Left kidney (tissue), 2 donors: ENCODE results near the gene FREY1. TPM values are rescaled to one million over a fixed set of nuclear protein-coding genes. Genes with fewer than 3 reads are reported as not detected.
A peak's percentile ranks its signal among the peaks of the same experiment; 100 is the strongest.
"Not testable (repeated sequence)": the region's sequence is repeated elsewhere in the genome, so short reads cannot be mapped to it uniquely, and the experiment has no call there.

Experiments used
- DNase-seq: peaks from one replicate; pipeline ENCODE4 v3.0.0-alpha.2; 2013
- polyA plus RNA-seq: library from polyadenylated mRNA; unstranded; fragments of 120-200 nt; gene quantifications from one replicate; pipeline ENCODE4 v1.2.1, GENCODE V29; 2013; ENCODE audit not compliant: insufficient read length

FREY1 gene
- polyA plus RNA-seq, 1 donor = 0.18 TPM

DNA sequence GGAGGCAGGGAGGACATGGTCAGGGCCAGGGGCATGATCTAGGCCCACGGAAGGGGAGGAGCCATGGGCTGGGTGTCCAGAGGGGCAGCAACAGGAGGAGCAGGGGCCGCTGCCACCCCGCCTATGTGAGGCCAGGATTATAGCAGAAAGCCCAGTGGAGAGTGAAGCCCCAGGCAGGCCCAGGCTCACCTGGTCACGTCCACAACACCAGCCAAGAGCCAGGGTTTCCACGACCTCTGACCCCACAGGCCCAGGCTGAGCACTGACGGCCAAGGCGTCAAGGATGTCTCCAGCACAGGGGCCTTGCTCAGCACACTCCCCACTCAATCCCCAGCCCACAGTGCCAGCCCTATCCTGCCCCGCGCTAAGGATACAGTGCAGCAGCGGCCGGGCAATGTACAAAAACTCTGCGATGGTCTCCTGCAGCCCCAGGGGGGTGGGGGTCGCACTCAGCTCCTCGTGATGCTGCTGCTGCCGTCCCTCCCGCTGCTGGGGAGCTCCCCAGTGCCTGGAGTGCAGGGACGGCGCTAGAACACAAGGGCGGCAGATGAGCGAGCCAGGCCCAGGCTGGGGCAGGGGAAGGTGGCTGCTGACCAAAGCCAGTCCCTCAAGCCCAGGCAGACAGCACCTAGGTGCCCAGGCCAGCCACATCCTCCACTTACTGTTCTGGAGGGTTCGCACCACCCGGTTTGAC lies 7.0 kb upstream of the FREY1 start:
- no peak for DNase-seq

- DNase-seq = no peak
These were observed 6.4 kb upstream of the FREY1 start for GRCh38 chr11:45913514-45913913.

GRCh38 chr11:45910623-45911022 lies 3.6 kb upstream of the FREY1 start:
- DNase-seq = no peak

DNA sequence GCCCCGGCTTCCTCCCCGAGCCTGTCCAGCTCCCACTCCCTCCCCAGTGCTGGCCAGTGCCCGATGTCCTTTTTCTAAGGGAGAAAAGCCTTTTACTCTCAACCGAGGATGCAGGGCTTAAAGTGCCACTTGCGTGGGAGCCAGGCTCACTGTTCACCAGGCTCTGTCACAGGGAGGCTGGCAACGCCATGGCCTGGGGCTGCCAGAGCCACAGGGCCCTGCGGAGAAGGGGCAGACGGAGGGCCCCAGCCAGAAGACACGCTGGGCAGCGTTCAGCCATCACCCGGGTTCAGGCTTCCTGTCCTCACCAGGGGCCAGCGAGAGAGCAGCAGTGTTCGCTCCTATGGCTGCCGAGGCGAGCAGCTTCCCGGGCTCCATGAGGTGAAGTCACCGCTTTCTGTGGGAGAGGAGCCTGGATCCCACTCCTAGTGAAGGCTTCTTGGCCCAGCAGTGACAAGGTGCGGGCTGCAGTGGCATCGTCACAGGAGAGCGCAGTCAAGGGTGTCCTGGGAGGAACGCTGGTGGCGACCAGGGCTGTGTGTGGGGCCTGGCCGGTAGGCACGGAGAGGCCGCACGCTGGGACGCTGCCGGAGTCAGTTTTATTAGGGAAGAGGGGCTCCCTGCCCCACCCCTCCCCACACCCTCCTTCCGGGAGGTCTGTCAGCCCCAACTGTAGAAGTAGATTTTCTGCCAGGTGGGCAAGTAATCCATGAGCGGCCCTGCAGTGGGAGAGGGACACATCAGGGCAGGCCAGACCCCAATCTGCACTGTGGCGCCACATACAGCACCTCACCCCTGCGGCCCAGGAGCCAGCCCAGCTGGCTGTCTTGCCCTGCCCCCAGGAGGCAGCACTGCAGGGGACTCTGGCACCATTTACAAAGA lies 2.8 kb upstream of the FREY1 start:
- DNase-seq = no peak

GRCh38 chr11:45907911-45908370 lies 870 bp upstream of the FREY1 start:
- no peak for DNase-seq

DNA sequence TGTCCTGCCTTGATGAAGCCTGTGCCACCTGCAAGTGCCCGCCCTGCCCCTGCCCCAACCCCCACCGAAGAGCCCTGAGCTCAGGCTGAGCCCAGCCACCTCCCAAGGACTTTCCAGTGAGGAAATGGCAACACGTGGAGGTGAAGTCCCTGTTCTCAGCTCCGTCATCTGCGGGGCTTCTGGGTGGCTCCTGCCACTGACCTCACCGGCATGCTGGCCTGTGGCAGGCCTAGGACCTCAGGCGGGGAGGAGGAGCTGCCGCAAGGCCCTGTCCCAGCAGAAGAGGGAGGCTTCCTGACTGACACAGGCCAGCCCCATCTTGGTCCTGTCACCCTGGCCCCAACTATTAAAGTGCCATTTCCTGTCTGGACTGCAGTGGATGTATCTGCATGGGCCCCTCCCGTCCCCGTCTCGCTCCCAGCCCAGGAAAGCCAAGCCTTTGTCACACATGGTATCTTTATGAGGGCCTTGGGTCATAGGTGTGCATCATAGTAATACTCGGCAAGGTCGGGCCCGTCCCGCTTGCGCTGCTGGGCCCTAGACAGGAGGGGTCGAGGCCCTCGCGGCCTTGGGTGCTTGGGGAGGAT lies 882 bp downstream of the FREY1 start:
- no peak for DNase-seq

DNA sequence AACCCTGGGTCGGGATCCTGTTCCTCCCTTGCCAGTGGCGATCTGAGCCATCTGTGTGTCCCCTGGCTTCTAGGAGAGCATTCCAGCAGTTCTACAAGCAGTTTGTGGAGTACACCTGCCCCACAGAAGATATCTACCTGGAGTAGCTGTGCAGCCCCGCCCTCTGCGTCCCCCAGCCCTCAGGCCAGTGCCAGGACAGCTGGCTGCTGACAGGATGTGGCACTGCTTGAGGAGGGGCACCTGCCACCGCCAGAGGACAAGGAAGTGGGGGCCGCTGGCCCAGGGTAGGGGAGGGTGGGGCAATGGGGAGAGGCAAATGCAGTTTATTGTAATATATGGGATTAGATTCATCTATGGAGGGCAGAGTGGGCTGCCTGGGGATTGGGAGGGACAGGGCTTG lies 1.5 kb downstream of the FREY1 start:
- DNase-seq = not testable (repeated sequence)

- DNase-seq = no peak
These were observed 2.0 kb downstream of the FREY1 start for GRCh38 chr11:45905095-45905494.

- DNase-seq = no peak
These were observed 2.7 kb downstream of the FREY1 start for GRCh38 chr11:45904309-45904915.

GRCh38 chr11:45902452-45903380 lies 4.4 kb downstream of the FREY1 start:
- no peak for DNase-seq

DNA sequence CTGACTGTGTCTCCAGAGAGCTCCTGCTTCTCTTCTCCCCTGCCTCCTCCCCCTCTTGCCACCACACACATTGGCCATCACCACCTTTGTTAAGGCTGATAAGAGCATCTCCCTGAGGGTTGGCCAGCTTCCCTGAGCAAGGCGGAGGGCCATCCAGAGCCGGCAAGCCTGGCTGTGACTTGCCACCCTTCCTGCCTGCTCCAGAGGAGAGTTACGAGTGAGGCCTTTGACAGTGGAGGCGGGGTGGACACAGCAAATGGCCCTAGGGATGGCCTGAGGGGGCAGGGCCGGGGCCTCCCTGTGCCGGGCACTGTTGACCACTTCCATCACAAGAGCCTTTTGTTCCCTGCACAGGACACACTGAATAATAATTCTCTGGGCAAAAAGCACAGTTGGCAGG lies 5.4 kb downstream of the FREY1 start:
- no peak for DNase-seq

GRCh38 chr11:45900916-45901617 lies 6.0 kb downstream of the FREY1 start:
- DNase-seq = no peak

DNA sequence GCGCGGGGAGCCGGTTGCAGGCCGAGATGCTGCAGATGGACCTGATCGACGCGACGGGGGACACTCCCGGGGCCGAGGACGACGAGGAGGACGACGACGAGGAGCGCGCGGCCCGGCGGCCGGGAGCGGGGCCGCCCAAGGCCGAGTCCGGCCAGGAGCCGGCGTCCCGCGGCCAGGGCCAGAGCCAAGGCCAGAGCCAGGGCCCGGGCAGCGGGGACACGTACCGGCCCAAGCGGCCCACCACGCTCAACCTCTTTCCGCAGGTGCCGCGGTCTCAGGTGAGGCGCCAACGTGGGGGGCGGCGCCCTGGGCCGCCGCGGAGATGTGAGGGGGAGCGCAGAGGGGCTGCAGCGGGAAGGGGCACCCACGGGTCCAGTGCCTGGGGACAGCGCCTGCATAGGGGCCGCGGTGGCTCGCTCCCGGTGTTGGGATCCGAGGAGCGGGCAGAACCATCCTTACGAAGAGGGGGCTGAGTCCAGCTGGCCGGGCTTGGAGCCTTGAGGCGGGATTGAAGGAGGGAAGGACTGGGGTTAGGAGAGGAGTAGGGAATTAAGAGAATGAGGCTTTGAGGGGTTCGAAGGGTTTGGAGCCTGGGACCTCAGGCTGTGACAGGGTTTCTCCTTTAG lies 6.8 kb downstream of the FREY1 start:
- not testable (repeated sequence) for DNase-seq

- peak; percentile 88 for DNase-seq
These were observed 7.5 kb downstream of the FREY1 start for GRCh38 chr11:45899448-45900174.

DNA sequence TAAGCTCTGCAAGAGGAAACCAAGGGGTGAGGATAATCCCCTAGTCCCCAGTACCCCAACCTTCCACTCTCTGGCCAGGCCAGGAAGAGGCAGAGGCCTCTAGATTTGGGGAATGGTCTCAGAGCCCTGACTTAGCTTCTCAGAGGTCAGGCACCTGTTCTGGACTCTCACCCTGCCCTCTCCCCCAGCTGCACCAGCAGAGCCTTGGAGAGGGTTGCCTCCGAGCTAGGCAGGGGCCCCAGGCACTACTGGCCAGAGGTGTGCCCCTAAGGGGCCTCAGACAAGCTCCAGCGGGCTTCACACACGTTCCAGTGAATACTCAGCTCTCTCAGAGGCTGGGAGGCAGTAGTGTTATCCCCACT lies 8.0 kb downstream of the FREY1 start:
- no peak for DNase-seq

GRCh38 chr11:45897556-45897955 lies 9.5 kb downstream of the FREY1 start:
- DNase-seq = no peak

DNA sequence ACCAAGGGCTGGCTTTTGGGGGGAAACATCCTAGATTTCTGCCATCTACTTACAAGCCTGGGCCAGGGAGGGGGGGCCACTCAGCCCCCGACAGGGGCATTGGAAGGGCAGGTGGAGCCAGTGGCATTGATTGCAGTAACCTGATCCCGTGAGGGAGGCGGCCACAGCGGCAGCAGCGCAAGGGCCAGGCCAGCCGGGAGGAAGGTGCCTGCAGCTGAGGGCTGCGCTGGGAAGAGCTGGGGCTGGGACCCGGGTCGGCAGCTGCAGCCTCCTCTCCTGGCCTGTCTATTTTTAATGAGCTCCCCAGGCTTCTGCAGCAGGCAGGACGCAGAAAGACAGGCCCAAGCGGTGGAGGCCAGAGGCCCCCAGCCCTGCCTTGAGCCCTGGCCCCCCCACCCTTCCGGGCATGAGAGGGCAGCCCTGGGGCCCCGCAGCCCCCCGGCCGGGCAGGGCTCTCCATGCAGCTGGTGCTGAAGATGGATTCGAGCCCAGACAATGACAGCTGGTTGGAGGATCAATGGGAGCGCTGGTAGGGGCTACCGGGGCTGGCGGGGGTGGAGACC lies 10.6 kb downstream of the FREY1 start:
- peak; percentile 77 for DNase-seq

GRCh38 chr11:45895553-45896259 lies 11.4 kb downstream of the FREY1 start:
- DNase-seq = no peak
